Endothelial cell of umbilical vein (primary cell): ENCODE measurements around the gene ACIN1. TPM values are rescaled to one million over a fixed set of nuclear protein-coding genes. Genes with fewer than 3 reads are reported as not detected.

ENCODE experiments used
- BruUV-seq: library from RNA; stranded (reverse); fragments of 400-500 nt; replicated peaks from 2 replicates; lab custom pipeline; 2021; lab: Mats Ljungman, UMichigan
- CTCF ChIA-PET: fragments of 300-600, 350-600 bp; sonication (Branson Sonifier 250); formaldehyde crosslinking; loops from one replicate; lab custom pipeline; 2021; ENCODE audit warnings: antibody characterized with exemption, inconsistent platforms; lab: Charles Lee
- POLR2A ChIA-PET: fragments of 300-600, 350-600 bp; sonication (Branson Sonifier 250); formaldehyde crosslinking; loops from one replicate; lab custom pipeline; 2021; ENCODE audit warnings: antibody characterized with exemption, inconsistent platforms; lab: Charles Lee
- DNase-seq: peaks from one replicate; pipeline ENCODE4 v3.0.0-alpha.2; 2011; ENCODE audit warnings: low read depth, low spot score
- FAIRE-seq: peaks from 2 replicates; lab custom pipeline; 2011; peaks lifted over from hg19 to GRCh38; lab: Jason Lieb, UNC
- H2AFZ ChIP-seq: 2 replicates; pipeline ENCODE4 v1.6.0; 2012; ENCODE audit warnings: low read depth, low read length, control low read depth, inconsistent platforms
- H3K27ac ChIP-seq: 2 replicates; pipeline ENCODE4 v1.5.1; 2011; ENCODE audit warnings: low read depth, mild to moderate bottlenecking, control low read depth, low read length, moderate library complexity; ENCODE audit not compliant: insufficient read depth
- H3K27me3 ChIP-seq, 2 experiments: 2 replicates each; pipeline versions ENCODE4 v1.6.0 to v1.6.1; 2011; ENCODE audit warnings: low read length in 2 of 2, mixed read lengths in 1 of 2; ENCODE audit not compliant: control insufficient read depth in 2 of 2, insufficient read depth in 2 of 2
- H3K36me3 ChIP-seq, 2 experiments: 2 replicates in 1 of 2; 3 replicates in 1 of 2; pipeline ENCODE4 v1.5.1; 2011; ENCODE audit warnings: low read length in 2 of 2, mild to moderate bottlenecking in 1 of 2, moderate library complexity in 1 of 2; ENCODE audit not compliant: control insufficient read depth in 2 of 2, insufficient read depth in 2 of 2; ENCODE audit errors: extremely low read depth in 1 of 2
- H3K4me1 ChIP-seq: 3 replicates; pipeline ENCODE4 v1.5.1; 2011; ENCODE audit warnings: mild to moderate bottlenecking, low read length; ENCODE audit not compliant: control insufficient read depth, insufficient read depth; ENCODE audit errors: extremely low read depth
- H3K4me2 ChIP-seq: 2 replicates; pipeline ENCODE4 v1.6.1; 2011; ENCODE audit warnings: low read length, control low read depth, mixed read lengths; ENCODE audit not compliant: insufficient read depth
- H3K4me3 ChIP-seq, 3 experiments: fragments of 200-600 bp in 1 of 3; sonication (generic), shearing (Covaris generic) in 1 of 3; replicated peaks in 1 of 3; 2 replicates each; pipeline ENCODE4 v1.5.1; 2011 to 2016; ENCODE audit warnings: control low read depth in 3 of 3, low read length in 3 of 3, mild to moderate bottlenecking in 2 of 3, inconsistent platforms in 1 of 3, low read depth in 1 of 3, moderate library complexity in 1 of 3; ENCODE audit not compliant: insufficient read depth in 1 of 3
- H3K79me2 ChIP-seq: 2 replicates; pipeline ENCODE4 v1.6.0; 2012; ENCODE audit warnings: low read length, inconsistent platforms; ENCODE audit not compliant: control insufficient read depth, insufficient read depth
- H3K9ac ChIP-seq: replicated peaks from 2 replicates; pipeline ENCODE3; 2011; ENCODE audit warnings: low read length, control low read depth; ENCODE audit not compliant: insufficient read depth; ENCODE audit errors: extremely low read depth
- H3K9me1 ChIP-seq: replicated peaks from 3 replicates; pipeline ENCODE4 v1.6.0; 2011; ENCODE audit warnings: mild to moderate bottlenecking, low read length; ENCODE audit not compliant: control insufficient read depth, insufficient read depth; ENCODE audit errors: extremely low read depth
- H3K9me3 ChIP-seq: replicated peaks from 2 replicates; pipeline ENCODE4 v1.5.1; 2012; ENCODE audit warnings: low read length, inconsistent platforms; ENCODE audit not compliant: control insufficient read depth, insufficient read depth
- H4K20me1 ChIP-seq: replicated peaks from 2 replicates; pipeline ENCODE3; 2011; ENCODE audit warnings: mild to moderate bottlenecking, low read length; ENCODE audit not compliant: control insufficient read depth, insufficient read depth; ENCODE audit errors: extremely low read depth
- EZH2 ChIP-seq: IDR thresholded peaks from 2 replicates; pipeline ENCODE4 v1.6.1; 2012; ENCODE audit warnings: borderline replicate concordance, low read depth, mild to moderate bottlenecking, moderate library complexity, low read length, inconsistent platforms; ENCODE audit not compliant: severe bottlenecking
- POLR2A ChIP-seq: IDR thresholded peaks from 2 replicates; pipeline ENCODE4 v1.6.1; 2012; ENCODE audit warnings: low read depth, mild to moderate bottlenecking, control low read depth, low read length
- POLR2AphosphoS5 ChIP-seq: IDR thresholded peaks from 2 replicates; pipeline ENCODE4 v1.6.1; 2012; ENCODE audit warnings: low read depth, mild to moderate bottlenecking, control low read depth, low read length, moderate library complexity; ENCODE audit not compliant: insufficient read depth
- dilution Hi-C: fragments of 300-500 bp; cut with MboI; formaldehyde crosslinking; loops from one replicate; pipeline ENCODE4 v1.15.0; 2019; ENCODE audit warnings: low sequenced_read_pairs; ENCODE audit not compliant: extremely low pct_ligation_motif_present
- intact Hi-C: fragments of 100-400 bp; cut with micrococcal nuclease; formaldehyde crosslinking; loops from one replicate; pipeline ENCODE4 v1.10.0; 2022
- polyA plus RNA-seq, 4 experiments: library from polyadenylated mRNA; depleted of rRNA in 3 of 4; stranded (reverse) in 3 of 4; unstranded in 1 of 4; fragments of >200 nt; gene quantifications; 2 replicates each; pipeline versions ENCODE4 v1.2.1 to v1.2.3, GENCODE V29; 2011 to 2012; ENCODE audit warnings: missing spikeins in 1 of 4
- total RNA-seq: library from RNA; stranded (reverse); gene quantifications from 2 replicates; pipeline ENCODE4 v1.2.3, GENCODE V29; 2021
- TF ChIP-seq, protein P1 (sequence below): IDR thresholded peaks from 2 replicates; pipeline ENCODE4 v1.6.1; 2011; ENCODE audit not compliant: insufficient read depth, insufficient read length
- TF ChIP-seq, protein P2 (sequence below), 2 donors: IDR thresholded peaks; 1 replicate in 1 of 2; 2 replicates in 1 of 2; pipeline ENCODE4 v1.5.1; 2011; ENCODE audit warnings: low read length in 2 of 2, mild to moderate bottlenecking in 2 of 2, moderate library complexity in 2 of 2, control low read depth in 1 of 2, inconsistent platforms in 1 of 2, low read depth in 1 of 2; ENCODE audit not compliant: insufficient read depth in 1 of 2; ENCODE audit errors: extremely low read depth in 1 of 2

ACIN1 gene
- total and polyA plus RNA-seq, 2 donors (not counting 3 experiments of a cell fraction or from before 2014, with no cell fraction given): 146 to 240 TPM

DNA sequence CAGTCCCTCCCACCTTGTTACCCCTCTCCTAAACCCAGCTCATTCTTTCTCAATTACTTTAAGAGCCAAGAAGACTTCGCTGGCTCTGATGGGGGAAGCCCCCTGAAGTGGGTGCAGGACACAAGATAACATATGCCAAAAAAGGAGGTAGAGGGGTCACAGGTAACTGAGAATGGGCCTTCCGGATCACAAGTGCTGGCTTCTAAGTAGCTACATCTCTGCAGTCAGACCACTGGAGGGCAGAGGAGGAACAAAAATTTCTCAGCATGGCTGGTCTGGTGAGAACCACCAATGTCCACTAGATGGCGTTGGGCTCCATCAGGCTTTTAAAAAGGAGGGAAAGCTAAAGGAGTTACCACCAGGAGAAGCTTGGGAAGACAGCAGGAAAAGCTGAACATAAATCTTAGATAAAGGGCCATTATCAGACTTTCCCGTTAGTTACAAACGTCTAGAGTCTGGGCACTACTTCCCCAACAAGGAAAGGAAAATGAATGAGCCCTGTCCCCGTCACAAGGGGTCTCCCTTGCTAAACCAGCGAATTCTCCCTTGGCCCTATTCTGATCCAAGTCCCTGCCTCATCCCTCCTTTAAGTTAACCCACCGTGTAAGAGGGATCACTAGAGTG, 26.0 kb downstream of the ACIN1 start:
- peaks cover 57% of the 10 kb centered on the region for H3K79me2 ChIP-seq
- H3K4me1 ChIP-seq: peaks cover 26% of the 10 kb centered on the region
- intact Hi-C loops: loop anchor here (1.0 kb wide), 3 partner anchors 9 to 40 kb away; partner anchors contain the start of genes ACIN1 and C14orf119
- H3K27me3 ChIP-seq: no peaks in the 10 kb centered on the region
- no peak overlapping the region for H3K4me3 ChIP-seq
- peak overlapping the region; percentile 35 for H3K27ac ChIP-seq
- no TSS peak for BruUV-seq
- TF ChIP-seq, protein P1, sequence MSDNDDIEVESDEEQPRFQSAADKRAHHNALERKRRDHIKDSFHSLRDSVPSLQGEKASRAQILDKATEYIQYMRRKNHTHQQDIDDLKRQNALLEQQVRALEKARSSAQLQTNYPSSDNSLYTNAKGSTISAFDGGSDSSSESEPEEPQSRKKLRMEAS: peak; percentile 16
- TF ChIP-seq POLR2AphosphoS5: peak; percentile 19
- TF ChIP-seq EZH2: no peak
- TF ChIP-seq, protein P2, sequence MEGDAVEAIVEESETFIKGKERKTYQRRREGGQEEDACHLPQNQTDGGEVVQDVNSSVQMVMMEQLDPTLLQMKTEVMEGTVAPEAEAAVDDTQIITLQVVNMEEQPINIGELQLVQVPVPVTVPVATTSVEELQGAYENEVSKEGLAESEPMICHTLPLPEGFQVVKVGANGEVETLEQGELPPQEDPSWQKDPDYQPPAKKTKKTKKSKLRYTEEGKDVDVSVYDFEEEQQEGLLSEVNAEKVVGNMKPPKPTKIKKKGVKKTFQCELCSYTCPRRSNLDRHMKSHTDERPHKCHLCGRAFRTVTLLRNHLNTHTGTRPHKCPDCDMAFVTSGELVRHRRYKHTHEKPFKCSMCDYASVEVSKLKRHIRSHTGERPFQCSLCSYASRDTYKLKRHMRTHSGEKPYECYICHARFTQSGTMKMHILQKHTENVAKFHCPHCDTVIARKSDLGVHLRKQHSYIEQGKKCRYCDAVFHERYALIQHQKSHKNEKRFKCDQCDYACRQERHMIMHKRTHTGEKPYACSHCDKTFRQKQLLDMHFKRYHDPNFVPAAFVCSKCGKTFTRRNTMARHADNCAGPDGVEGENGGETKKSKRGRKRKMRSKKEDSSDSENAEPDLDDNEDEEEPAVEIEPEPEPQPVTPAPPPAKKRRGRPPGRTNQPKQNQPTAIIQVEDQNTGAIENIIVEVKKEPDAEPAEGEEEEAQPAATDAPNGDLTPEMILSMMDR (IDR thresholded peaks at IDR 0.05; ENCODE audit: extremely low read depth in 1 of 2, insufficient read depth in 1 of 2, low read depth in 1 of 2, low read length in 2 of 2): peak; percentile 93 to 100
- TF ChIP-seq POLR2A: no peak
- peaks cover 32 to 36% of the 10 kb centered on the region in 2 experiments for H3K36me3 ChIP-seq
- ChIA-PET CTCF (interaction anchor here (0.6 to 2.0 kb wide), 56 partner anchors 9 to 518 kb away, joined by 3 to 141 read pairs (median 6); partner anchors contain the start of genes ACIN1, AJUBA, C14orf119 and CDH24), POLR2A (interaction anchor here (0.8 to 1.2 kb wide), 5 partner anchors 10 to 140 kb away, joined by 3 to 8 read pairs (median 5); partner anchors contain the start of genes ACIN1, AJUBA, C14orf119 and PRMT5)
- peak; percentile 97 for DNase-seq
- no peak overlapping the region for H2AFZ ChIP-seq
- H3K9ac ChIP-seq: peak overlapping the region; percentile 18
- H3K4me2 ChIP-seq: no peak overlapping the region
- H3K9me1 ChIP-seq: no peaks in the 10 kb centered on the region
- peak; percentile 97 for FAIRE-seq
- H4K20me1 ChIP-seq: peaks cover 4% of the 10 kb centered on the region
- dilution Hi-C loops: loop anchor here (10.0 kb wide), 1 partner anchor 84 kb away; the partner anchor contains the start of gene AJUBA
- H3K9me3 ChIP-seq: no peaks in the 10 kb centered on the region
